H1 (cell line): ENCODE data around the gene NAB1. TPM values are rescaled to one million over a fixed set of nuclear protein-coding genes. Genes with fewer than 3 reads are reported as not detected.

Experiments used
- CTCF ChIA-PET: fragments of 300-600 bp; sonication (Branson Sonifier 250); formaldehyde crosslinking; loops from one replicate; lab custom pipeline; 2021; ENCODE audit not compliant: partially characterized antibody; lab: Charles Lee
- POLR2A ChIA-PET: fragments of 300-600 bp; sonication (Branson Sonifier 250); formaldehyde crosslinking; loops from one replicate; lab custom pipeline; 2021; ENCODE audit warnings: inconsistent platforms; ENCODE audit not compliant: partially characterized antibody; lab: Charles Lee
- DNase-seq, 2 experiments: peaks; one replicate each; pipeline versions ENCODE4 v3.0.0 to v3.0.0-alpha.2; 2010 to 2022; ENCODE audit warnings: low spot score in 2 of 2, low read depth in 1 of 2, mixed read lengths in 1 of 2
- FAIRE-seq: peaks from 2 replicates; lab custom pipeline; 2011; peaks lifted over from hg19 to GRCh38; lab: Jason Lieb, UNC
- H2AFZ ChIP-seq: 2 replicates; pipeline ENCODE4 v1.8.1; 2012; ENCODE audit warnings: low read length, inconsistent platforms
- H2AK5ac ChIP-seq: 2 replicates; pipeline ENCODE4 v1.6.1; 2013; ENCODE audit warnings: low read depth, low read length
- H2BK120ac ChIP-seq: replicated peaks from 2 replicates; pipeline ENCODE3; 2013; ENCODE audit warnings: low read depth, low read length, inconsistent platforms
- H2BK12ac ChIP-seq: 2 replicates; pipeline ENCODE4 v1.6.1; 2013; ENCODE audit warnings: low read depth, low read length
- H2BK15ac ChIP-seq: 2 replicates; pipeline ENCODE4 v1.6.1; 2013; ENCODE audit warnings: low read length
- H2BK20ac ChIP-seq: 2 replicates; pipeline ENCODE4 v1.6.1; 2013; ENCODE audit warnings: low read length
- H2BK5ac ChIP-seq: 2 replicates; pipeline ENCODE4 v1.6.1; 2013; ENCODE audit warnings: low read depth, low read length
- H3K14ac ChIP-seq: 2 replicates; pipeline ENCODE4 v1.6.1; 2013; ENCODE audit warnings: inconsistent platforms; ENCODE audit not compliant: insufficient read length
- H3K18ac ChIP-seq: 2 replicates; pipeline ENCODE4 v1.6.1; 2013; ENCODE audit warnings: low read length; ENCODE audit errors: extremely low read depth
- H3K23ac ChIP-seq: 2 replicates; pipeline ENCODE4 v1.6.1; 2013; ENCODE audit warnings: inconsistent platforms; ENCODE audit not compliant: insufficient read length
- H3K23me2 ChIP-seq: 2 replicates; pipeline ENCODE4 v1.6.1; 2013; ENCODE audit warnings: low read depth, low read length
- H3K27ac ChIP-seq: 2 replicates; pipeline ENCODE4 v1.6.1; 2011; ENCODE audit warnings: low read depth, low read length, inconsistent platforms
- H3K27me3 ChIP-seq, 4 experiments: replicated peaks in 1 of 4; 1 replicate in 1 of 4; 2 replicates in 3 of 4; pipeline versions ENCODE4 v1.6.1 to v1.8.1; 2011 to 2013; ENCODE audit warnings: low read length in 3 of 4, mild to moderate bottlenecking in 3 of 4, inconsistent platforms in 2 of 4, mixed read lengths in 2 of 4, moderate library complexity in 1 of 4; ENCODE audit not compliant: control insufficient read depth in 3 of 4, insufficient read depth in 3 of 4; ENCODE audit errors: extremely low read depth in 1 of 4
- H3K36me3 ChIP-seq, 4 experiments: 2 replicates each; pipeline versions ENCODE4 v1.6.1 to v1.8.1; 2011 to 2013; ENCODE audit warnings: mild to moderate bottlenecking in 4 of 4, low read length in 3 of 4, moderate library complexity in 2 of 4, control low read depth in 1 of 4, inconsistent platforms in 1 of 4; ENCODE audit not compliant: insufficient read depth in 4 of 4, control insufficient read depth in 2 of 4
- H3K4ac ChIP-seq: replicated peaks from 2 replicates; pipeline ENCODE3; 2013; ENCODE audit warnings: low read length, low read depth, mixed read lengths, inconsistent platforms; ENCODE audit not compliant: insufficient read length
- H3K4me1 ChIP-seq, 4 experiments: replicated peaks in 1 of 4; 1 replicate in 1 of 4; 2 replicates in 3 of 4; pipeline versions ENCODE4 v1.6.1 to v1.8.1; 2011 to 2013; ENCODE audit warnings: low read length in 3 of 4, inconsistent platforms in 2 of 4, mixed read lengths in 1 of 4; ENCODE audit not compliant: insufficient read depth in 4 of 4, control insufficient read depth in 3 of 4
- H3K4me2 ChIP-seq, 2 experiments: 2 replicates each; pipeline versions ENCODE4 v1.6.1 to v1.8.1; 2011 to 2013; ENCODE audit warnings: low read depth in 2 of 2, low read length in 2 of 2, control low read depth in 1 of 2, inconsistent platforms in 1 of 2, mild to moderate bottlenecking in 1 of 2; ENCODE audit not compliant: insufficient read depth in 1 of 2
- H3K4me3 ChIP-seq, 4 experiments: fragments of 200-600, 300-600 bp in 1 of 4; sonication (generic), shearing (Covaris generic), sonication (Bioruptor Twin) in 1 of 4; 2 replicates each; pipeline versions ENCODE4 v1.5.1 to v1.8.1; 2011 to 2016; ENCODE audit warnings: low read length in 4 of 4, low read depth in 3 of 4, control low read depth in 2 of 4, inconsistent platforms in 2 of 4, mild to moderate bottlenecking in 2 of 4, mixed read lengths in 1 of 4, moderate library complexity in 1 of 4; ENCODE audit not compliant: insufficient read depth in 2 of 4; ENCODE audit errors: extremely low read depth in 1 of 4
- H3K56ac ChIP-seq: replicated peaks from 2 replicates; pipeline ENCODE3; 2013; ENCODE audit warnings: low read depth, mild to moderate bottlenecking, mixed read lengths, low read length, inconsistent platforms; ENCODE audit not compliant: insufficient read length
- H3K79me1 ChIP-seq: 2 replicates; pipeline ENCODE4 v1.6.1; 2013; ENCODE audit warnings: low read depth, low read length, control low read depth
- H3K79me2 ChIP-seq, 2 experiments: 2 replicates each; pipeline versions ENCODE4 v1.6.1 to v1.8.1; 2012 to 2013; ENCODE audit warnings: low read length in 2 of 2, mild to moderate bottlenecking in 2 of 2, inconsistent platforms in 1 of 2; ENCODE audit not compliant: insufficient read depth in 2 of 2, control insufficient read depth in 1 of 2
- H3K9ac ChIP-seq, 4 experiments: replicated peaks in 1 of 4; 1 replicate in 1 of 4; 2 replicates in 3 of 4; pipeline versions ENCODE4 v1.6.1 to v1.8.1; 2011 to 2013; ENCODE audit warnings: low read depth in 3 of 4, low read length in 3 of 4, control low read depth in 2 of 4, mild to moderate bottlenecking in 2 of 4, moderate library complexity in 2 of 4, inconsistent platforms in 1 of 4; ENCODE audit errors: extremely low read depth in 1 of 4
- H3K9me3 ChIP-seq, 2 experiments: 2 replicates each; pipeline versions ENCODE4 v1.6.1 to v1.8.1; 2012 to 2013; ENCODE audit warnings: mild to moderate bottlenecking in 2 of 2, moderate library complexity in 2 of 2, control low read depth in 1 of 2, inconsistent platforms in 1 of 2, low read depth in 1 of 2, low read length in 1 of 2, mixed read lengths in 1 of 2; ENCODE audit not compliant: insufficient read depth in 2 of 2
- H4K20me1 ChIP-seq, 2 experiments: replicated peaks in 1 of 2; 2 replicates each; pipeline versions ENCODE3 to v1.8.1; 2011 to 2013; ENCODE audit warnings: inconsistent platforms in 2 of 2, low read length in 2 of 2, mild to moderate bottlenecking in 1 of 2; ENCODE audit not compliant: insufficient read depth in 2 of 2, control insufficient read depth in 1 of 2
- H4K5ac ChIP-seq: 2 replicates; pipeline ENCODE4 v1.6.1; 2013; ENCODE audit warnings: low read length, low read depth, mixed read lengths, inconsistent platforms; ENCODE audit not compliant: insufficient read length
- H4K8ac ChIP-seq: 2 replicates; pipeline ENCODE4 v1.8.0; 2013; ENCODE audit warnings: mild to moderate bottlenecking, moderate library complexity, low read length, inconsistent platforms; ENCODE audit not compliant: insufficient read depth; ENCODE audit errors: extremely low read depth
- H4K91ac ChIP-seq: replicated peaks from 2 replicates; pipeline ENCODE3; 2013; ENCODE audit warnings: low read length, mixed read lengths, inconsistent platforms; ENCODE audit not compliant: insufficient read length
- CBX8 ChIP-seq: fragments of 300-800, 300-1000 bp; sonication (generic); IDR thresholded peaks from 2 replicates; pipeline ENCODE4 v1.7.1; 2016; ENCODE audit warnings: low read depth, low read length, borderline replicate concordance
- CEBPB ChIP-seq: IDR thresholded peaks from 2 replicates; pipeline ENCODE4 v1.6.1; 2012; ENCODE audit warnings: low read depth, low read length
- CTCF ChIP-seq, 3 experiments: IDR thresholded peaks; 1 replicate in 2 of 3; 2 replicates in 1 of 3; pipeline versions ENCODE4 v1.5.1 to v1.6.1; 2011; ENCODE audit warnings: low read length in 3 of 3, mild to moderate bottlenecking in 3 of 3, inconsistent platforms in 2 of 3, low read depth in 1 of 3, moderate library complexity in 1 of 3; ENCODE audit not compliant: insufficient read depth in 1 of 3; ENCODE audit errors: control extremely low read depth in 1 of 3
- FOSL1 ChIP-seq: IDR thresholded peaks from 2 replicates; pipeline ENCODE4 v1.6.1; 2011; ENCODE audit warnings: mild to moderate bottlenecking, low read depth, low read length, moderate library complexity; ENCODE audit not compliant: insufficient read depth
- PHF8 ChIP-seq: fragments of 200-600 bp; sonication (generic); conservative IDR thresholded peaks from 2 replicates; pipeline ENCODE4 v1.7.1; 2012; ENCODE audit warnings: low read depth, mild to moderate bottlenecking, inconsistent platforms, low read length, moderate library complexity
- POLR2A ChIP-seq, 2 experiments: IDR thresholded peaks; 1 replicate in 1 of 2; 2 replicates in 1 of 2; pipeline ENCODE4 v1.6.1; 2011; ENCODE audit warnings: low read depth in 2 of 2, low read length in 2 of 2, mild to moderate bottlenecking in 2 of 2; ENCODE audit errors: control extremely low read depth in 1 of 2
- YY1 ChIP-seq: IDR thresholded peaks from 2 replicates; pipeline ENCODE4 v1.6.1; 2011; ENCODE audit warnings: low read depth, mild to moderate bottlenecking, low read length
- polyA plus RNA-seq, 7 experiments: library from polyadenylated mRNA; depleted of rRNA in 3 of 7; stranded (reverse) in 5 of 7; unstranded in 2 of 7; fragments of >200 nt in 5 of 7; fragments of 200-250 nt in 2 of 7; gene quantifications; 1 replicate in 5 of 7; 2 replicates in 1 of 7; 4 replicates in 1 of 7; pipeline versions ENCODE4 v1.2.1 to v1.2.3, GENCODE V29; 2011 to 2013; ENCODE audit warnings: missing spikeins in 2 of 7, mixed read lengths in 2 of 7
- total RNA-seq: library from RNA; stranded (reverse); fragmentation: NEBNext Ultra II Directional; extraction: Animal tissue kit (Norgen Biotek cat#: 25700); gene quantifications from 2 replicates; pipeline ENCODE4 v1.2.1, GENCODE V29; 2021

The NAB1 gene
- total and polyA plus RNA-seq, 2 of the 8 experiments (the other 6 are each of a cell fraction or from before 2014, with no cell fraction given) = 8.5 to 28.6 TPM

GRCh38 chr2:190625691-190626090 lies 23.2 kb upstream of the NAB1 start:
- no peaks in the 10 kb centered on the region for H3K4me1 ChIP-seq
- no peaks in the 10 kb centered on the region for H3K27me3 ChIP-seq
- no peaks in the 10 kb centered on the region for H3K9me3 ChIP-seq
- no peak overlapping the region for H2BK120ac ChIP-seq
- no peak overlapping the region for H2AK5ac ChIP-seq
- no peaks in the 10 kb centered on the region for H4K20me1 ChIP-seq
- no peaks in the 10 kb centered on the region for H3K36me3 ChIP-seq
- no peaks in the 10 kb centered on the region for H3K79me1 ChIP-seq
- H4K5ac ChIP-seq = no peak overlapping the region
- H2BK12ac ChIP-seq = no peak overlapping the region
- no peak overlapping the region for H2BK15ac ChIP-seq
- no peaks in the 10 kb centered on the region for H3K79me2 ChIP-seq
- ChIA-PET CTCF (interaction anchor here (1.2 to 2.9 kb wide), 2 partner anchors 55 to 92 kb away, joined by 3 to 11 read pairs; no protein-coding TSS in a partner anchor), POLR2A (interaction anchor here (0.8 to 1.1 kb wide), 2 partner anchors 10 to 21 kb away, joined by 3 read pairs; no protein-coding TSS in a partner anchor)
- no peak overlapping the region for H3K4ac ChIP-seq
- H2AFZ ChIP-seq = no peak overlapping the region
- no peak overlapping the region for H3K56ac ChIP-seq
- H2BK5ac ChIP-seq = no peak overlapping the region
- no peak overlapping the region for H2BK20ac ChIP-seq
- no peak overlapping the region for H3K27ac ChIP-seq
- no peak overlapping the region for H3K23ac ChIP-seq
- no peaks in the 10 kb centered on the region for H3K23me2 ChIP-seq
- no peak overlapping the region for H4K91ac ChIP-seq
- H3K18ac ChIP-seq = no peak overlapping the region
- no peak overlapping the region for H3K4me2 ChIP-seq
- H3K14ac ChIP-seq = no peak overlapping the region
- no peak overlapping the region for H3K9ac ChIP-seq
- FAIRE-seq (no peak), DNase-seq (no peak)
- H3K4me3 ChIP-seq = no peak overlapping the region
- TF ChIP-seq CBX8 (no peak), CTCF (IDR thresholded peaks at IDR 0.05; ENCODE audit: control extremely low read depth in 1 of 3, insufficient read depth in 1 of 3, low read depth in 1 of 3, low read length in 3 of 3) (no peak), POLR2A (IDR thresholded peaks at IDR 0.05; ENCODE audit: control extremely low read depth in 1 of 2, low read depth in 2 of 2, low read length in 2 of 2) (no peak), YY1 (no peak), PHF8 (no peak), CEBPB (no peak), FOSL1 (no peak)
- H4K8ac ChIP-seq = no peak overlapping the region
